Activated T-helper 1 cell treated with Interleukin-2 at 50 U/mL for 16 hours (primary cell): ENCODE results near the gene SHB.

Experiments
- DNase-seq: peaks from one replicate; pipeline ENCODE4 v3.0.0-alpha.2; 2020; ENCODE audit warnings: low read depth

SHB gene

GRCh38 chr9:37951671-37952449 is 117.2 kb downstream of the SHB start:
- no peak for DNase-seq

GRCh38 chr9:37950561-37950960 is 118.5 kb downstream of the SHB start:
- no peak for DNase-seq

- DNase-seq = no peak
Observed at GRCh38 chr9:37949576-37949975, 119.5 kb downstream of the SHB start.

GRCh38 chr9:37948417-37948980 is 120.5 kb downstream of the SHB start:
- DNase-seq = no peak

GRCh38 chr9:37947977-37948376 is 121.0 kb downstream of the SHB start:
- no peak for DNase-seq

- DNase-seq = no peak
Observed at GRCh38 chr9:37947471-37947870, 121.6 kb downstream of the SHB start.

GRCh38 chr9:37946971-37947370 is 122.1 kb downstream of the SHB start:
- no peak for DNase-seq

- DNase-seq = no peak
Observed at GRCh38 chr9:37946041-37946440, 123.0 kb downstream of the SHB start.

GRCh38 chr9:37944671-37945481 is 124.2 kb downstream of the SHB start:
- DNase-seq = no peak

- no peak for DNase-seq
Observed at GRCh38 chr9:37944266-37944650, 124.8 kb downstream of the SHB start.

- no peak for DNase-seq
Observed at GRCh38 chr9:37943345-37944265, 125.4 kb downstream of the SHB start.

GRCh38 chr9:37942621-37943344 is 126.2 kb downstream of the SHB start:
- no peak for DNase-seq

- DNase-seq = no peak
Observed at GRCh38 chr9:37941253-37941652, 127.8 kb downstream of the SHB start.

GRCh38 chr9:37939575-37940095 is 129.4 kb downstream of the SHB start:
- DNase-seq = no peak

GRCh38 chr9:37938121-37938891 is 130.7 kb downstream of the SHB start:
- no peak for DNase-seq

- no peak for DNase-seq
Observed at GRCh38 chr9:37937366-37937765, 131.7 kb downstream of the SHB start.

GRCh38 chr9:37936965-37937364 is 132.1 kb downstream of the SHB start:
- no peak for DNase-seq

GRCh38 chr9:37936376-37936775 is 132.7 kb downstream of the SHB start:
- no peak for DNase-seq

GRCh38 chr9:37935096-37935495 is 133.9 kb downstream of the SHB start:
- no peak for DNase-seq

GRCh38 chr9:37931592-37931991 is 137.4 kb downstream of the SHB start:
- DNase-seq = no peak
